T-helper 1 cell treated with Interleukin-12 subunit alpha and Interleukin-12 subunit beta and Interleukin-4 antibody, amounts not matched to agents 30 μg/mL and 1 μg/mL, for 36 hours (primary cell): Measurements from ENCODE around the gene CENPX.

Source experiments
- H3K27ac Mint-ChIP-seq: one replicate; pipeline ENCODE4 v1.8.0; 2021; ENCODE audit warnings: mild to moderate bottlenecking, mixed read lengths
- H3K27me3 Mint-ChIP-seq: one replicate; pipeline ENCODE4 v1.8.0; 2021; ENCODE audit warnings: low read depth, mixed read lengths
- H3K36me3 Mint-ChIP-seq: one replicate; pipeline ENCODE4 v1.8.0; 2021; ENCODE audit warnings: low read depth, mixed read lengths
- H3K4me1 Mint-ChIP-seq: one replicate; pipeline ENCODE4 v1.8.0; 2021; ENCODE audit warnings: low read depth, mixed read lengths
- H3K4me3 Mint-ChIP-seq: one replicate; pipeline ENCODE4 v1.8.0; 2021; ENCODE audit warnings: mild to moderate bottlenecking, moderate library complexity, mixed read lengths
- H3K9me3 Mint-ChIP-seq: one replicate; pipeline ENCODE4 v1.8.0; 2021; ENCODE audit warnings: mixed read lengths

Gene CENPX

GRCh38 chr17:82058855-82059249 is 36.2 kb upstream of the CENPX start:
- peaks cover 3% of the 10 kb centered on the region for H3K36me3 Mint-ChIP-seq
- no peak overlapping the region for H3K4me3 Mint-ChIP-seq
- H3K9me3 Mint-ChIP-seq: no peaks in the 10 kb centered on the region
- no peak overlapping the region for H3K27ac Mint-ChIP-seq
- H3K4me1 Mint-ChIP-seq: no peaks in the 10 kb centered on the region
- no peaks in the 10 kb centered on the region for H3K27me3 Mint-ChIP-seq

GRCh38 chr17:82058230-82058854 is 35.7 kb upstream of the CENPX start:
- Mint-ChIP-seq H3K9me3 (no peaks in the 10 kb centered on the region), H3K4me3 (no peak overlapping the region), H3K36me3 (peaks cover 3% of the 10 kb centered on the region), H3K4me1 (peaks cover under 1% of the 10 kb centered on the region), H3K27ac (no peak overlapping the region), H3K27me3 (no peaks in the 10 kb centered on the region)

GRCh38 chr17:82056729-82057621 is 34.3 kb upstream of the CENPX start:
- H3K4me3 Mint-ChIP-seq: no peak overlapping the region
- H3K27ac Mint-ChIP-seq: no peak overlapping the region
- H3K9me3 Mint-ChIP-seq: no peaks in the 10 kb centered on the region
- H3K36me3 Mint-ChIP-seq: peaks cover 3% of the 10 kb centered on the region
- no peaks in the 10 kb centered on the region for H3K27me3 Mint-ChIP-seq
- H3K4me1 Mint-ChIP-seq: peaks cover 2% of the 10 kb centered on the region

- no peaks in the 10 kb centered on the region for H3K27me3 Mint-ChIP-seq
- H3K4me1 Mint-ChIP-seq: peaks cover 2% of the 10 kb centered on the region
- no peak overlapping the region for H3K27ac Mint-ChIP-seq
- H3K36me3 Mint-ChIP-seq: peaks cover 3% of the 10 kb centered on the region
- no peaks in the 10 kb centered on the region for H3K9me3 Mint-ChIP-seq
- no peak overlapping the region for H3K4me3 Mint-ChIP-seq
These were observed 33.5 kb upstream of the CENPX start for GRCh38 chr17:82055965-82056728.

GRCh38 chr17:82055023-82055964 is 32.6 kb upstream of the CENPX start:
- Mint-ChIP-seq H3K27me3 (no peaks in the 10 kb centered on the region), H3K4me1 (peaks cover 6% of the 10 kb centered on the region), H3K36me3 (peaks cover 3% of the 10 kb centered on the region), H3K4me3 (peak overlapping the region; percentile 37), H3K9me3 (no peaks in the 10 kb centered on the region), H3K27ac (no peak overlapping the region)

GRCh38 chr17:82054351-82055022 is 31.8 kb upstream of the CENPX start:
- Mint-ChIP-seq H3K4me1 (peaks cover 7% of the 10 kb centered on the region), H3K36me3 (peaks cover 3% of the 10 kb centered on the region), H3K27me3 (no peaks in the 10 kb centered on the region), H3K4me3 (peak overlapping the region; percentile 37), H3K9me3 (no peaks in the 10 kb centered on the region), H3K27ac (no peak overlapping the region)

GRCh38 chr17:82053556-82054263 is 31.0 kb upstream of the CENPX start:
- Mint-ChIP-seq H3K36me3 (peaks cover 3% of the 10 kb centered on the region), H3K27me3 (no peaks in the 10 kb centered on the region), H3K27ac (peak overlapping the region; percentile 20), H3K4me1 (peaks cover 7% of the 10 kb centered on the region), H3K4me3 (peak overlapping the region; percentile 70), H3K9me3 (no peaks in the 10 kb centered on the region)

GRCh38 chr17:82053130-82053529 is 30.5 kb upstream of the CENPX start:
- no peaks in the 10 kb centered on the region for H3K9me3 Mint-ChIP-seq
- H3K4me3 Mint-ChIP-seq: peak overlapping the region; percentile 70
- H3K27me3 Mint-ChIP-seq: no peaks in the 10 kb centered on the region
- H3K36me3 Mint-ChIP-seq: peaks cover 3% of the 10 kb centered on the region
- peaks cover 7% of the 10 kb centered on the region for H3K4me1 Mint-ChIP-seq
- peak overlapping the region; percentile 20 for H3K27ac Mint-ChIP-seq

- H3K9me3 Mint-ChIP-seq: no peaks in the 10 kb centered on the region
- H3K27me3 Mint-ChIP-seq: no peaks in the 10 kb centered on the region
- peaks cover 2% of the 10 kb centered on the region for H3K36me3 Mint-ChIP-seq
- H3K27ac Mint-ChIP-seq: no peak overlapping the region
- H3K4me1 Mint-ChIP-seq: peaks cover 8% of the 10 kb centered on the region
- H3K4me3 Mint-ChIP-seq: peak overlapping the region; percentile 70
These were observed 30.0 kb upstream of the CENPX start for GRCh38 chr17:82052638-82053059.

GRCh38 chr17:82051776-82052637 is 29.3 kb upstream of the CENPX start, which contains the start of the genes GPS1 and RFNG:
Gene GPS1, plus strand, starts transcription at chr17:82051898. Its CDS starts 34 bp downstream, at chr17:82051932.
Gene RFNG, minus strand, starts transcription at chr17:82051811. Its CDS starts 45 bp downstream, at chr17:82051766.
- Mint-ChIP-seq H3K4me1 (peaks cover 11% of the 10 kb centered on the region), H3K27me3 (no peaks in the 10 kb centered on the region), H3K36me3 (peaks cover 5% of the 10 kb centered on the region), H3K4me3 (peak within 1 kb of the TSS; percentile 88), H3K27ac (peak within 1 kb of the TSS; percentile 88), H3K9me3 (no peaks in the 10 kb centered on the region)

GRCh38 chr17:82050761-82051641 is 28.3 kb upstream of the CENPX start:
- Mint-ChIP-seq H3K27ac (peak overlapping the region; percentile 88), H3K4me3 (peak overlapping the region; percentile 88), H3K4me1 (peaks cover 11% of the 10 kb centered on the region), H3K36me3 (peaks cover 5% of the 10 kb centered on the region), H3K27me3 (no peaks in the 10 kb centered on the region), H3K9me3 (no peaks in the 10 kb centered on the region)
